Vagina (tissue), 2 donors: ENCODE measurements around the gene TLR7. TPM values are rescaled to one million over a fixed set of nuclear protein-coding genes. Genes with fewer than 3 reads are reported as not detected.

Source experiments
- DNase-seq, 2 donors: peaks; one replicate each; pipeline ENCODE4 v3.0.0-alpha.2; 2017; ENCODE audit errors: extremely low spot score in 2 of 2
- H3K27ac ChIP-seq: fragments of 200-600 bp; sonication (generic); one replicate; pipeline ENCODE4 v1.5.1; 2019
- H3K27me3 ChIP-seq: fragments of 200-600 bp; sonication (generic); one replicate; pipeline ENCODE4 v1.5.1; 2019
- H3K36me3 ChIP-seq, 2 donors: fragments of 200-600 bp; sonication (generic); one replicate each; pipeline ENCODE4 v1.5.1; 2017 to 2019
- H3K4me1 ChIP-seq: fragments of 200-600 bp; sonication (generic); one replicate; pipeline ENCODE4 v1.5.1; 2019
- H3K4me3 ChIP-seq, 2 donors: fragments of 200-600 bp; sonication (generic); 1 replicate in 1 of 2; 2 replicates in 1 of 2; pipeline ENCODE4 v1.5.1; 2016 to 2019
- H3K9me3 ChIP-seq: fragments of 200-600 bp; sonication (generic); one replicate; pipeline ENCODE4 v1.5.1; 2019
- CTCF ChIP-seq, 3 experiments: fragments of 450-650 bp in 2 of 3; fragments of 200-600 bp in 1 of 3; sonication (generic) in 1 of 3; IDR thresholded peaks; one replicate each; pipeline ENCODE4 v1.5.1; 2017 to 2019; ENCODE audit warnings: antibody characterized with exemption in 3 of 3, mild to moderate bottlenecking in 2 of 3, moderate library complexity in 2 of 3
- POLR2A ChIP-seq, 2 donors: fragments of 450-650 bp; IDR thresholded peaks; one replicate each; pipeline ENCODE4 v1.6.1; 2017; ENCODE audit warnings: antibody characterized with exemption in 2 of 2, mild to moderate bottlenecking in 2 of 2, moderate library complexity in 2 of 2
- POLR2AphosphoS5 ChIP-seq, 2 donors: sonication (generic); formaldehyde crosslinking; IDR thresholded peaks; one replicate each; pipeline ENCODE4 v1.9.0; 2017; ENCODE audit warnings: antibody characterized with exemption in 2 of 2, mild to moderate bottlenecking in 2 of 2, low read depth in 1 of 2; ENCODE audit not compliant: insufficient read depth in 1 of 2
- intact Hi-C: fragments of 100-400 bp; cut with DNase I; formaldehyde crosslinking; loops from one replicate; pipeline ENCODE4 v1.15.1; 2023
- total RNA-seq: library from RNA; depleted of rRNA; stranded (reverse); fragments of >200 nt; gene quantifications from one replicate; pipeline ENCODE4 v1.2.3, GENCODE V29; 2016

Gene TLR7
- total RNA-seq, 1 donor from 2014 or later, result not detected

DNA sequence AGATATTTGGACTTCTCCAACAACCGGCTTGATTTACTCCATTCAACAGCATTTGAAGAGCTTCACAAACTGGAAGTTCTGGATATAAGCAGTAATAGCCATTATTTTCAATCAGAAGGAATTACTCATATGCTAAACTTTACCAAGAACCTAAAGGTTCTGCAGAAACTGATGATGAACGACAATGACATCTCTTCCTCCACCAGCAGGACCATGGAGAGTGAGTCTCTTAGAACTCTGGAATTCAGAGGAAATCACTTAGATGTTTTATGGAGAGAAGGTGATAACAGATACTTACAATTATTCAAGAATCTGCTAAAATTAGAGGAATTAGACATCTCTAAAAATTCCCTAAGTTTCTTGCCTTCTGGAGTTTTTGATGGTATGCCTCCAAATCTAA, 20.3 kb downstream of the TLR7 start:
- Histone ChIP-seq H3K4me1 (no peaks in the 10 kb centered on the region), H3K27me3 (no peaks in the 10 kb centered on the region), H3K27ac (no peak overlapping the region), H3K36me3 (no peaks in the 10 kb centered on the region), H3K9me3 (no peaks in the 10 kb centered on the region), H3K4me3 (no peak overlapping the region)
- no peak for DNase-seq
- TF ChIP-seq CTCF (IDR thresholded peaks at IDR 0.05) (no peak), POLR2AphosphoS5 (IDR thresholded peaks at IDR 0.05; ENCODE audit: insufficient read depth in 1 of 2, low read depth in 1 of 2) (no peak), POLR2A (IDR thresholded peaks at IDR 0.05) (no peak)
- intact Hi-C loops, result no loop called here

- intact Hi-C loops, result no loop called here
- no peak overlapping the region for H3K27ac ChIP-seq
- no peak overlapping the region for H3K4me3 ChIP-seq
- TF ChIP-seq POLR2A (IDR thresholded peaks at IDR 0.05), result no peak
- TF ChIP-seq CTCF (IDR thresholded peaks at IDR 0.05), result no peak
- TF ChIP-seq POLR2AphosphoS5 (IDR thresholded peaks at IDR 0.05; ENCODE audit: insufficient read depth in 1 of 2, low read depth in 1 of 2), result no peak
- H3K27me3 ChIP-seq, result no peaks in the 10 kb centered on the region
- no peaks in the 10 kb centered on the region for H3K4me1 ChIP-seq
- H3K9me3 ChIP-seq, result no peaks in the 10 kb centered on the region
- DNase-seq, result no peak
- no peaks in the 10 kb centered on the region for H3K36me3 ChIP-seq
Measured at GRCh38 chrX:12887767-12888166, 20.9 kb downstream of the TLR7 start.

DNA sequence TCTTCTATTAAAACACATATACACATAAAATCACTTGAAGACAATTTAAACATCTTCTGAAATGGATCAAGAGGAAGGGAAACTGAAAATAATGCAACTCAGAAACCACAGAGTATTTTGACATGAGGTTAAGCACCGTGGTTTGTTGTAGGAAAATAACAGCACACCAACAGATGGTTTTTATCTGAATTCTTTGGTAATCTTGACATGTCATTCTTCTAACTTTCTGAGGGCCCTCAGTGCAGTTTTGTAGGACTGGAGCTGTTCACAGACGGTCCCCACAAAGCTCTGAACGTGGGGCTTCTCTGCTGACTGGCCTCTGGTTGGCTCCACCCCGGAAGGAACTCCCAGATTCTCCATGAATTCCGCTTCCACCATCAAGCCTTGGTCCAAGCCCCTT, 23.6 kb downstream of the TLR7 start:
- TF ChIP-seq POLR2AphosphoS5 (IDR thresholded peaks at IDR 0.05; ENCODE audit: insufficient read depth in 1 of 2, low read depth in 1 of 2) (no peak), POLR2A (IDR thresholded peaks at IDR 0.05) (no peak), CTCF (IDR thresholded peaks at IDR 0.05) (no peak)
- no peaks in the 10 kb centered on the region for H3K4me1 ChIP-seq
- no peaks in the 10 kb centered on the region for H3K27me3 ChIP-seq
- H3K4me3 ChIP-seq, result no peak overlapping the region
- H3K27ac ChIP-seq, result no peak overlapping the region
- no peaks in the 10 kb centered on the region for H3K36me3 ChIP-seq
- intact Hi-C loops, result no loop called here
- DNase-seq, result no peak
- H3K9me3 ChIP-seq, result no peaks in the 10 kb centered on the region

GRCh38 chrX:12891171-12891570, 24.3 kb downstream of the TLR7 start:
- intact Hi-C loops, result no loop called here
- Histone ChIP-seq H3K4me1 (no peaks in the 10 kb centered on the region), H3K27ac (no peak overlapping the region), H3K27me3 (no peaks in the 10 kb centered on the region), H3K36me3 (no peaks in the 10 kb centered on the region), H3K9me3 (no peaks in the 10 kb centered on the region), H3K4me3 (no peak overlapping the region)
- no peak for TF ChIP-seq POLR2A (IDR thresholded peaks at IDR 0.05)
- TF ChIP-seq POLR2AphosphoS5 (IDR thresholded peaks at IDR 0.05; ENCODE audit: insufficient read depth in 1 of 2, low read depth in 1 of 2), result no peak
- no peak for TF ChIP-seq CTCF (IDR thresholded peaks at IDR 0.05)
- DNase-seq, result no peak

GRCh38 chrX:12891915-12892506, 25.1 kb downstream of the TLR7 start:
- Histone ChIP-seq H3K36me3 (no peaks in the 10 kb centered on the region), H3K9me3 (no peaks in the 10 kb centered on the region), H3K27ac (no peak overlapping the region), H3K4me1 (no peaks in the 10 kb centered on the region), H3K27me3 (no peaks in the 10 kb centered on the region), H3K4me3 (no peak overlapping the region)
- DNase-seq, result no peak
- TF ChIP-seq POLR2AphosphoS5 (IDR thresholded peaks at IDR 0.05; ENCODE audit: insufficient read depth in 1 of 2, low read depth in 1 of 2) (no peak), CTCF (IDR thresholded peaks at IDR 0.05) (no peak), POLR2A (IDR thresholded peaks at IDR 0.05) (no peak)
- intact Hi-C loops, result no loop called here
